ENCODE data around the gene HOXB4. TPM values are rescaled to one million over a fixed set of nuclear protein-coding genes. Genes with fewer than 3 reads are reported as not detected.

HOXB4 gene
- total RNA-seq, 1 donor from 2014 or later, result not detected

GRCh38 chr17:48584223-48584741 lies 6.1 kb upstream of the HOXB4 start:
- TF ChIP-seq CTCF (IDR thresholded peaks at IDR 0.05), result no peak
- Mint-ChIP-seq H3K27me3 (ENCODE audit: low read depth) (peaks cover 91% of the 10 kb centered on the region), H3K4me3 (ENCODE audit: unreplicated experiment) (no peak overlapping the region), H3K36me3 (ENCODE audit: low read depth) (peaks cover 2% of the 10 kb centered on the region), H3K27ac (ENCODE audit: unreplicated experiment) (no peak overlapping the region), H3K9me3 (ENCODE audit: low read depth) (no peaks in the 10 kb centered on the region), H3K4me1 (ENCODE audit: low read depth) (peaks cover 17% of the 10 kb centered on the region)
- DNase-seq (ENCODE audit: low spot score), result no peak

GRCh38 chr17:48583708-48584222 lies 5.6 kb upstream of the HOXB4 start:
- no peak for TF ChIP-seq CTCF (IDR thresholded peaks at IDR 0.05)
- H3K27me3 Mint-ChIP-seq (ENCODE audit: low read depth), result peaks cover 91% of the 10 kb centered on the region
- H3K27ac Mint-ChIP-seq (ENCODE audit: unreplicated experiment), result no peak overlapping the region
- DNase-seq (ENCODE audit: low spot score), result no peak
- peaks cover 17% of the 10 kb centered on the region for H3K4me1 Mint-ChIP-seq (ENCODE audit: low read depth)
- H3K4me3 Mint-ChIP-seq (ENCODE audit: unreplicated experiment), result no peak overlapping the region
- H3K9me3 Mint-ChIP-seq (ENCODE audit: low read depth), result no peaks in the 10 kb centered on the region
- H3K36me3 Mint-ChIP-seq (ENCODE audit: low read depth), result peaks cover 2% of the 10 kb centered on the region

- no peak overlapping the region for H3K27ac Mint-ChIP-seq (ENCODE audit: unreplicated experiment)
- H3K27me3 Mint-ChIP-seq (ENCODE audit: low read depth), result peaks cover 86% of the 10 kb centered on the region
- H3K4me3 Mint-ChIP-seq (ENCODE audit: unreplicated experiment), result no peak overlapping the region
- peaks cover 4% of the 10 kb centered on the region for H3K36me3 Mint-ChIP-seq (ENCODE audit: low read depth)
- TF ChIP-seq CTCF (IDR thresholded peaks at IDR 0.05), result no peak
- H3K4me1 Mint-ChIP-seq (ENCODE audit: low read depth), result peaks cover 17% of the 10 kb centered on the region
- no peak for DNase-seq (ENCODE audit: low spot score)
- H3K9me3 Mint-ChIP-seq (ENCODE audit: low read depth), result no peaks in the 10 kb centered on the region
These were observed 4.6 kb upstream of the HOXB4 start for GRCh38 chr17:48582750-48583069.

GRCh38 chr17:48579760-48580554 lies 1.8 kb upstream of the HOXB4 start:
- TF ChIP-seq CTCF (IDR thresholded peaks at IDR 0.05), result no peak
- H3K27ac Mint-ChIP-seq (ENCODE audit: unreplicated experiment), result no peak overlapping the region
- no peak overlapping the region for H3K4me3 Mint-ChIP-seq (ENCODE audit: unreplicated experiment)
- DNase-seq (ENCODE audit: low spot score), result no peak
- peaks cover 4% of the 10 kb centered on the region for H3K36me3 Mint-ChIP-seq (ENCODE audit: low read depth)
- H3K27me3 Mint-ChIP-seq (ENCODE audit: low read depth), result peaks cover 80% of the 10 kb centered on the region
- H3K9me3 Mint-ChIP-seq (ENCODE audit: low read depth), result no peaks in the 10 kb centered on the region
- peaks cover 6% of the 10 kb centered on the region for H3K4me1 Mint-ChIP-seq (ENCODE audit: low read depth)

GRCh38 chr17:48579471-48579759 lies 1.3 kb upstream of the HOXB4 start:
- Mint-ChIP-seq H3K27ac (ENCODE audit: unreplicated experiment) (no peak overlapping the region), H3K4me1 (ENCODE audit: low read depth) (peaks cover 5% of the 10 kb centered on the region), H3K27me3 (ENCODE audit: low read depth) (peaks cover 83% of the 10 kb centered on the region), H3K4me3 (ENCODE audit: unreplicated experiment) (no peak overlapping the region), H3K36me3 (ENCODE audit: low read depth) (peaks cover 4% of the 10 kb centered on the region), H3K9me3 (ENCODE audit: low read depth) (no peaks in the 10 kb centered on the region)
- no peak for TF ChIP-seq CTCF (IDR thresholded peaks at IDR 0.05)
- no peak for DNase-seq (ENCODE audit: low spot score)

Measured in chondrocyte (in vitro differentiated cells).